HUES48 (cell line): ENCODE results near the gene NEURL1B.

Source experiments
- H3K27ac ChIP-seq: one replicate; pipeline ENCODE4 v1.7.0; 2013; ENCODE audit warnings: low read depth, low read length, inconsistent platforms
- H3K27me3 ChIP-seq: 2 replicates; pipeline ENCODE4 v1.6.1; 2013; ENCODE audit warnings: mild to moderate bottlenecking, low read length; ENCODE audit not compliant: control insufficient read depth, insufficient read depth
- H3K36me3 ChIP-seq: 2 replicates; pipeline ENCODE4 v1.6.1; 2013; ENCODE audit warnings: low read length; ENCODE audit not compliant: control insufficient read depth, insufficient read depth
- H3K4me1 ChIP-seq: 2 replicates; pipeline ENCODE4 v1.6.1; 2013; ENCODE audit warnings: mild to moderate bottlenecking, low read length; ENCODE audit not compliant: control insufficient read depth, insufficient read depth
- H3K4me3 ChIP-seq: 2 replicates; pipeline ENCODE4 v1.5.1; 2013; ENCODE audit warnings: mild to moderate bottlenecking, low read depth, low read length
- H3K9ac ChIP-seq: 2 replicates; pipeline ENCODE4 v1.6.1; 2013; ENCODE audit warnings: mild to moderate bottlenecking, low read depth, low read length, moderate library complexity
- H3K9me3 ChIP-seq: 2 replicates; pipeline ENCODE4 v1.6.1; 2013; ENCODE audit warnings: low read length; ENCODE audit not compliant: control insufficient read depth, insufficient read depth

The NEURL1B gene

DNA sequence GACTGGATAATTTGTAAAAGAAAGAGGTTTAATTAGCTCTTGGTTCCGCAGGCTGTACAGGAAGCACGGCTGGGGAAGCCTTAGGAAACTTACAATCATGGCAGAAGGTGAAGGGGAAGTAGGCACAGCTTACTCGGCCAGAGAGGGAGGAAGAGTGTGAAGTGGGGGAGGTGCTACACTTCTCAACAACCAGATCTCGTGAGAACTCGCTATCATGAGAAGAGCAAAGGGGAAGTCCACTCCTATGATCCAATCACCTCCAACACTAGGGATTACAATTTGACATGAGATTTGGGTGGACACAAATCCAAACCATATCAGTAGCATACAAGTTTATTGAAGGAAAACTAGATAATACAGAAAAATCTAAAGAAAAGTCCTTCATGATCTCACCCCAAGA is 39.9 kb downstream of the NEURL1B start:
- Histone ChIP-seq H3K36me3 (no peaks in the 10 kb centered on the region), H3K9ac (no peak overlapping the region), H3K27me3 (peaks cover 31% of the 10 kb centered on the region), H3K4me3 (no peak overlapping the region), H3K4me1 (no peaks in the 10 kb centered on the region), H3K27ac (no peak overlapping the region), H3K9me3 (no peaks in the 10 kb centered on the region)

- H3K36me3 ChIP-seq: no peaks in the 10 kb centered on the region
- no peak overlapping the region for H3K27ac ChIP-seq
- H3K4me1 ChIP-seq: no peaks in the 10 kb centered on the region
- no peak overlapping the region for H3K9ac ChIP-seq
- no peak overlapping the region for H3K4me3 ChIP-seq
- no peaks in the 10 kb centered on the region for H3K9me3 ChIP-seq
- H3K27me3 ChIP-seq: peaks cover 31% of the 10 kb centered on the region
These were observed 40.4 kb downstream of the NEURL1B start for GRCh38 chr5:172681421-172681820.

DNA sequence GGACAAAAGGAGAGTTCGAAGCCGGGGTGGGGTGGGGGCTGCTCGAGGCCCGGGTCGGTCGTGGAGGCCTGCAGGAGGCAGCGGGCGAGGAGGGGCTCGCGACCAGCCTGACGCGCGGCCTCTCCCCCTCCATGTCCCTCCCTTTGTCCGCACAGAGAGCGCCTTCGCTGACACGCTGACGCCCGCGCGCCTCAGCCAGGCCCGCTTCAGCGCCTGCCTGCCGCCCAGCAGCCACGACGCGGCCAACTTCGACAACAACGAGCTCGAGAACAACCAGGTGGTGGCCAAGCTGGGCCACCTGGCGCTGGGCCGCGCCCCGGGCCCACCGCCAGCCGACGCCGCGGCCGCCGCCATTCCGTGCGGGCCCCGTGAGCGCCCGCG is 42.2 kb downstream of the NEURL1B start:
- no peaks in the 10 kb centered on the region for H3K9me3 ChIP-seq
- H3K9ac ChIP-seq: peak overlapping the region; percentile 52; the same call in 1 of the 2 replicates
- H3K27ac ChIP-seq: no peak overlapping the region
- H3K4me1 ChIP-seq: no peaks in the 10 kb centered on the region
- H3K36me3 ChIP-seq: peaks cover 2% of the 10 kb centered on the region; the same call in 1 of the 2 replicates
- peak overlapping the region; percentile 56; the same call in 1 of the 2 replicates for H3K4me3 ChIP-seq
- H3K27me3 ChIP-seq: peaks cover 31% of the 10 kb centered on the region

DNA sequence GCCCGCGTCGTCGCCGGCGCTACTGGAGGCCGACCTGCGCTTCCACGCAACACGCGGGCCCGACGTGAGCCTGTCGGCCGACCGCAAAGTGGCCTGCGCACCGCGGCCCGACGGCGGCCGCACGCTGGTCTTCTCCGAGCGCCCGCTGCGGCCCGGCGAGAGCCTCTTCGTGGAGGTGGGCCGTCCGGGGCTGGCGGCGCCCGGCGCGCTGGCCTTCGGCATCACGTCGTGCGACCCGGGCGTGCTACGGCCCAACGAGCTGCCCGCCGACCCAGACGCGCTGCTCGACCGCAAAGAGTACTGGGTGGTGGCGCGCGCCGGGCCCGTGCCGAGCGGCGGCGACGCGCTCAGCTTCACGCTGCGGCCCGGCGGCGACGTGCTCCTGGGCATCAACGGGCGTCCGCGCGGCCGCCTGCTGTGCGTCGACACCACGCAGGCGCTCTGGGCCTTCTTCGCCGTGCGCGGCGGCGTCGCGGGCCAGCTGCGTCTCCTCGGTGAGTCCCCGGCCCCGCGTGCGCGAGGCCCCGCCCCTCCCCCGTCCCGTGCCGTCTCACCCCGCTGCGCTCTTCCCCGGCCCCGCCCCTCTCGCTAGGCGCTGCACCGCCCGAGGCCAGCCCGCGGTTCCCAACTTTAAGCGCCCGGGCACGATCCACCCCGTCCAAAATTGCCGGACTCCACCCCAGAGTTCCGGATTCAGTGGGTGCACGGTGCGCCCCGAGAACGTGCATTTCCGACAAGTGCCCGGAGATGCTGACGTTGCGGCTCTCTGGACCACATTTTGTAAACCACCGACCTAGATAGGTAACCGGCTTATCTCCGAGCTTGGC is 42.8 kb downstream of the NEURL1B start:
- H3K4me3 ChIP-seq: peak overlapping the region; percentile 56; the same call in 1 of the 2 replicates
- no peak overlapping the region for H3K27ac ChIP-seq
- H3K27me3 ChIP-seq: peaks cover 31% of the 10 kb centered on the region
- H3K9ac ChIP-seq: peak overlapping the region; percentile 52; the same call in 1 of the 2 replicates
- no peaks in the 10 kb centered on the region for H3K4me1 ChIP-seq
- H3K36me3 ChIP-seq: peaks cover 5% of the 10 kb centered on the region; the same call in 1 of the 2 replicates
- no peaks in the 10 kb centered on the region for H3K9me3 ChIP-seq

DNA sequence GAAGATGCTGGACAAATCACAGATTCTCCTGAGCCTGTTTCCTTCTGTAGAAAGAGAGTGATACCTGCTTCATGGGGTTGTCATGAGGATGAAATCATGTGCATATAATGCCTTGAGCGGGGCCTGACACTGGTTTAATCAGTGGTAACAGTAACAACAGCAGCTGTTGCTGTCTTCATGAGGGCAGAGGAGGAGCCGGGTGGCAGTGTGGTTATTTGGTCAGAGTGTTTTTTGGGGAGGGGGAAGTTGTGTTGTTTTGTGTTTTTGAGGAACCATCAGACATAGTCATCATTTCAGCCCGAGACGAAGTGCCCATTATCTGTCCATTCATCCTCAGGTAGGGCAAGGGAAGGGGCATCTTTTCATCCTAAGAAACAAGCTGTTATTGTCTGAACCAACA is 44.0 kb downstream of the NEURL1B start:
- Histone ChIP-seq H3K27me3 (peaks cover 31% of the 10 kb centered on the region), H3K4me3 (no peak overlapping the region), H3K9me3 (no peaks in the 10 kb centered on the region), H3K9ac (no peak overlapping the region), H3K27ac (no peak overlapping the region), H3K4me1 (no peaks in the 10 kb centered on the region), H3K36me3 (peaks cover 5% of the 10 kb centered on the region; the same call in 1 of the 2 replicates)

DNA sequence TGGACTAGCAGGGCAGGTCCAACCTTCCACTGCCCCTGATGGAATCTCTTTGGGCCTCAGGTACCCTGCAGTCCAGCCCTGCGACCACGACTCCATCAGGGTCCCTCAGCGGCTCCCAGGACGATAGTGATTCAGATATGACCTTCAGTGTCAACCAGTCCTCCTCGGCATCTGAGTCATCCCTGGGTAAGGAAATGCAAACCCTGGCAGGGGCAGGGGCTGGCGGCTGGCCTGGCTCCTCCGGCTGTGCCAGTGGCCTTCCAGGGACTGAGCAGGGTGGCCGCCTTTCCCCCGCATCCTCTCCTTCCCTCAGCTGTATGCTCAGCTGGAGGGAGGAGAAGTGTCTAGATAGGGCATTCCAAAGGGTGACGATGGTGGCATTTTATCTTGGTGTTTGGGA is 45.0 kb downstream of the NEURL1B start:
- peaks cover 5% of the 10 kb centered on the region; the same call in 1 of the 2 replicates for H3K36me3 ChIP-seq
- peaks cover 31% of the 10 kb centered on the region for H3K27me3 ChIP-seq
- H3K27ac ChIP-seq: no peak overlapping the region
- no peak overlapping the region for H3K9ac ChIP-seq
- no peaks in the 10 kb centered on the region for H3K9me3 ChIP-seq
- no peaks in the 10 kb centered on the region for H3K4me1 ChIP-seq
- H3K4me3 ChIP-seq: no peak overlapping the region

- H3K4me1 ChIP-seq: no peaks in the 10 kb centered on the region
- H3K27me3 ChIP-seq: peaks cover 31% of the 10 kb centered on the region
- no peak overlapping the region for H3K4me3 ChIP-seq
- no peaks in the 10 kb centered on the region for H3K9me3 ChIP-seq
- H3K9ac ChIP-seq: no peak overlapping the region
- no peak overlapping the region for H3K27ac ChIP-seq
- H3K36me3 ChIP-seq: peaks cover 5% of the 10 kb centered on the region; the same call in 1 of the 2 replicates
These were observed 45.7 kb downstream of the NEURL1B start for GRCh38 chr5:172686539-172687390.

DNA sequence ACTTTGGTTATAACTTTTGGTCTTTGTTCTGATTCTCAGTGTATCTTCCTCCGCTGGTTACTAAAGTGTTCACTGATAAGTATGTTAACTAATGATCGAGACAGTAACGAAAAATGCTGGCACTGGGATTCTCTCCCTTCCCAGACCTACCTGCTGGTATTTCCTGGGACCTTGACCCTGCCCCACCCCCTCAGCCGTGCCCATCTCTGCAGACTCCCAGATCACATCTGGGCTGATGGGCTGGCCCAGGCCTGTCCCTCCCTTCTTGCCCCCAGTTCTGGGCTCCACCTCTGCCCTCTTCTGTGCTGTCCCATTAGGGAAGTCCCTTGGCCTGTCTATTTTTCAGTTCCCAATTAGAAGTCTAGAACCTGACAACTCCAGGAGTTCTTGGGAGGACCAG is 46.9 kb downstream of the NEURL1B start:
- H3K4me1 ChIP-seq: no peaks in the 10 kb centered on the region
- H3K27me3 ChIP-seq: peaks cover 25% of the 10 kb centered on the region
- H3K9ac ChIP-seq: no peak overlapping the region
- H3K27ac ChIP-seq: no peak overlapping the region
- peaks cover 5% of the 10 kb centered on the region; the same call in 1 of the 2 replicates for H3K36me3 ChIP-seq
- no peak overlapping the region for H3K4me3 ChIP-seq
- no peaks in the 10 kb centered on the region for H3K9me3 ChIP-seq

DNA sequence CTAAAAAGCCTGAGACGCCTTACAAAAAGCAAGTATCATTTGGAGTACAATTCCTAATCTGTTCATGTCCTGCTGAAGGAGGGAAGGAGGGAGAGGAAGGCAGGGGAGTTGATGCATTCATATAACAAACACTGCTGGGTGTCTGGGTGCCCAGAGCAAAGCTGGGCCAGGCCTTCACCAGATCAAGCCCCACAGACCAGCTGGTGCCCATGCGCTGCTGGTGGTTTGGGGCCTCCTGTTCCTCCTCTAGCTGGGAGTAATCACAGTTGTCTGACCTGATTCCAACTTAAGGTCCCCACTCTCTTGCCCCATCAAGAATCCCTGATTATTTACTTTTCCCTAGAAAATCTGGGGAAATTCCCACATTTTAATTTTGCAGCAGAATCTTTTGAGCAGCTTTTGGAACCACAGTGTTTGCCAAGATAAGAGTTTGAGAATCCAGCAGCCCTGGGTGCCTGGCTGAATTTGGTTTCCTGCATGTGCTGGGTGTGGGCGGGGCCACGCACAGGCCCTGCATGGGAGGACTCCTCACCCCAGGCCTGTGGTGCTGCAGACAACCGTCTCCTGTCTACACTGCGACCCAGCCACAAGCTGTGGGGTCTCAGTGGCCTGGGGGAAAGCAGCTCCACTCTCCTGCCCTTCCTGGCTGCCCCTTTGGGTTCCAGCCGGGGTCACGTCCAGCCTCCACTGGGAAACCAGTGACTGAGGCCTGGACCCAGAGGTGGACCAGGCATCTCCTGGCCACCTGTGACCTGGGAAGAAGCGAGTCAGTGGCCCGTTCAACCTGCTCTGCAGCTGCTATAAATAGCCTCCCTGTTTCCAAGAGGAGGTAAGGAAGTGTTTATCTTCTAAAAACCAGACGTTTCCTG is 47.5 kb downstream of the NEURL1B start:
- peaks cover 5% of the 10 kb centered on the region; the same call in 1 of the 2 replicates for H3K36me3 ChIP-seq
- no peaks in the 10 kb centered on the region for H3K9me3 ChIP-seq
- peaks cover 19% of the 10 kb centered on the region for H3K27me3 ChIP-seq
- H3K27ac ChIP-seq: no peak overlapping the region
- no peaks in the 10 kb centered on the region for H3K4me1 ChIP-seq
- no peak overlapping the region for H3K9ac ChIP-seq
- H3K4me3 ChIP-seq: no peak overlapping the region

GRCh38 chr5:172689218-172689572 is 48.1 kb downstream of the NEURL1B start:
- Histone ChIP-seq H3K9ac (no peak overlapping the region), H3K4me1 (no peaks in the 10 kb centered on the region), H3K27ac (no peak overlapping the region), H3K4me3 (no peak overlapping the region), H3K27me3 (peaks cover 15% of the 10 kb centered on the region), H3K9me3 (no peaks in the 10 kb centered on the region), H3K36me3 (peaks cover 5% of the 10 kb centered on the region; the same call in 1 of the 2 replicates)
